HG03558 (cell line): Measurements from ENCODE around the gene IL4I1.

ENCODE experiments used
- ATAC-seq: cut with Tn5 transposase; IDR thresholded peaks from one replicate; pipeline ENCODE4 v1.9.1; 2021; ENCODE audit warnings: moderate number of reproducible peaks; ENCODE audit not compliant: unreplicated experiment; ENCODE audit errors: extremely low read depth

IL4I1 gene

GRCh38 chr19:49866933-49867782 is 29.5 kb downstream of the IL4I1 start, which contains the start of gene PNKP:
Gene PNKP, minus strand, starts transcription at chr19:49867576. Its CDS starts 372 bp downstream, at chr19:49867204.
- no peak for ATAC-seq

- ATAC-seq = no peak
Observed at GRCh38 chr19:49864890-49865289, 31.8 kb downstream of the IL4I1 start.

GRCh38 chr19:49863935-49864320 is 32.8 kb downstream of the IL4I1 start:
- no peak for ATAC-seq

- ATAC-seq = no peak
Observed at GRCh38 chr19:49863254-49863934, 33.3 kb downstream of the IL4I1 start.

- no peak for ATAC-seq
Observed at GRCh38 chr19:49862391-49863253, 34.1 kb downstream of the IL4I1 start.

GRCh38 chr19:49861541-49862378 is 34.9 kb downstream of the IL4I1 start:
- no peak for ATAC-seq

GRCh38 chr19:49861107-49861506 is 35.6 kb downstream of the IL4I1 start:
- no peak for ATAC-seq

GRCh38 chr19:49860336-49861102 is 36.2 kb downstream of the IL4I1 start:
- ATAC-seq = no peak

- no peak for ATAC-seq
Observed at GRCh38 chr19:49859682-49860335, 36.9 kb downstream of the IL4I1 start.

- ATAC-seq = no peak
Observed at GRCh38 chr19:49858088-49858985, 38.4 kb downstream of the IL4I1 start.

GRCh38 chr19:49857838-49858087 is 38.9 kb downstream of the IL4I1 start:
- ATAC-seq = no peak

- ATAC-seq = no peak
Observed at GRCh38 chr19:49857061-49857837, 39.4 kb downstream of the IL4I1 start.

- no peak for ATAC-seq
Observed at GRCh38 chr19:49856574-49857021, 40.1 kb downstream of the IL4I1 start.

- no peak for ATAC-seq
Observed at GRCh38 chr19:49855676-49856573, 40.8 kb downstream of the IL4I1 start.

GRCh38 chr19:49855277-49855675 is 41.4 kb downstream of the IL4I1 start:
- ATAC-seq = no peak
